Natural killer cell treated with Interleukin-12 subunit alpha and Interleukin-12 subunit beta and Interleukin-15 and Interleukin-18, amount 100 ng/mL, for 72 hours (primary cell): Measurements from ENCODE around the gene DOCK4. TPM values are rescaled to one million over a fixed set of nuclear protein-coding genes. Genes with fewer than 3 reads are reported as not detected.

ENCODE experiments used
- ATAC-seq, 2 donors: fragments of 150-1000 bp; cut with Tn5 transposase in 1 of 2; sonication (Bioruptor Pico), chemical (Tn5 transposase) in 1 of 2; 2 replicates each; pipeline ENCODE4 v1.10.0; 2021
- DNase-seq: peaks from one replicate; pipeline ENCODE4 v3.0.0; 2022; ENCODE audit warnings: low spot score
- H3K27ac Mint-ChIP-seq, 2 donors: 1 replicate in 1 of 2; 2 replicates in 1 of 2; pipeline ENCODE4 v1.8.0; 2022; ENCODE audit warnings: mixed read lengths in 2 of 2, mild to moderate bottlenecking in 1 of 2, moderate library complexity in 1 of 2
- H3K27me3 Mint-ChIP-seq, 2 donors: 1 replicate in 1 of 2; 2 replicates in 1 of 2; pipeline ENCODE4 v1.8.0; 2022; ENCODE audit warnings: mixed read lengths in 2 of 2
- H3K36me3 Mint-ChIP-seq: one replicate; pipeline ENCODE4 v1.8.0; 2022; ENCODE audit warnings: mixed read lengths
- H3K4me1 Mint-ChIP-seq, 2 donors: 1 replicate in 1 of 2; 2 replicates in 1 of 2; pipeline ENCODE4 v1.8.0; 2022; ENCODE audit warnings: low read depth in 2 of 2, mixed read lengths in 2 of 2, mild to moderate bottlenecking in 1 of 2
- H3K4me3 Mint-ChIP-seq: one replicate; pipeline ENCODE4 v1.8.0; 2022; ENCODE audit warnings: mixed read lengths
- H3K9me3 Mint-ChIP-seq: 2 replicates; pipeline ENCODE4 v1.8.0; 2022; ENCODE audit warnings: mixed read lengths
- total RNA-seq, 2 donors: library from RNA; stranded (reverse); gene quantifications; one replicate each; pipeline ENCODE4 v1.2.3, GENCODE V29; 2022

Gene DOCK4
- total RNA-seq, 2 donors from 2014 or later = 1.8 to 3.3 TPM

GRCh38 chr7:111772716-111773115, 433.5 kb downstream of the DOCK4 start:
- no peaks in the 10 kb centered on the region for H3K27me3 Mint-ChIP-seq
- no peak overlapping the region for H3K27ac Mint-ChIP-seq
- no peaks in the 10 kb centered on the region for H3K4me1 Mint-ChIP-seq
- no peak for ATAC-seq
- no peak overlapping the region for H3K4me3 Mint-ChIP-seq
- no peak for DNase-seq
- H3K9me3 Mint-ChIP-seq = peaks cover 7% of the 10 kb centered on the region
- no peaks in the 10 kb centered on the region for H3K36me3 Mint-ChIP-seq

- Mint-ChIP-seq H3K27ac (no peak overlapping the region), H3K27me3 (no peaks in the 10 kb centered on the region), H3K4me3 (no peak overlapping the region), H3K4me1 (no peaks in the 10 kb centered on the region), H3K36me3 (no peaks in the 10 kb centered on the region), H3K9me3 (peaks cover 7% of the 10 kb centered on the region)
- ATAC-seq (no peak), DNase-seq (no peak)
Measured at GRCh38 chr7:111771638-111772037, 434.6 kb downstream of the DOCK4 start.

GRCh38 chr7:111770116-111770515, 436.1 kb downstream of the DOCK4 start:
- DNase-seq = no peak
- Mint-ChIP-seq H3K27ac (no peak overlapping the region), H3K4me3 (no peak overlapping the region)

GRCh38 chr7:111765751-111766643, 440.2 kb downstream of the DOCK4 start:
- no peaks in the 10 kb centered on the region for H3K9me3 Mint-ChIP-seq
- H3K27ac Mint-ChIP-seq = no peak overlapping the region
- H3K4me1 Mint-ChIP-seq = no peaks in the 10 kb centered on the region
- H3K4me3 Mint-ChIP-seq = no peak overlapping the region
- H3K36me3 Mint-ChIP-seq = no peaks in the 10 kb centered on the region
- no peak for DNase-seq
- H3K27me3 Mint-ChIP-seq = no peaks in the 10 kb centered on the region
- ATAC-seq = no peak

More at GRCh38 chr7:111770116-111770515, 436.1 kb downstream of the DOCK4 start:
- no peak for ATAC-seq
- peaks cover 7% of the 10 kb centered on the region for H3K9me3 Mint-ChIP-seq
- no peaks in the 10 kb centered on the region for H3K4me1 Mint-ChIP-seq
- H3K27me3 Mint-ChIP-seq = no peaks in the 10 kb centered on the region
- no peaks in the 10 kb centered on the region for H3K36me3 Mint-ChIP-seq

- H3K27me3 Mint-ChIP-seq = no peaks in the 10 kb centered on the region
- H3K4me1 Mint-ChIP-seq = no peaks in the 10 kb centered on the region
- ATAC-seq (no peak), DNase-seq (no peak)
- no peak overlapping the region for H3K4me3 Mint-ChIP-seq
- no peak overlapping the region for H3K27ac Mint-ChIP-seq
- no peaks in the 10 kb centered on the region for H3K36me3 Mint-ChIP-seq
- no peaks in the 10 kb centered on the region for H3K9me3 Mint-ChIP-seq
Measured at GRCh38 chr7:111763221-111763801, 442.9 kb downstream of the DOCK4 start.

- Mint-ChIP-seq H3K4me3 (no peak overlapping the region), H3K27ac (no peak overlapping the region), H3K27me3 (no peaks in the 10 kb centered on the region), H3K9me3 (no peaks in the 10 kb centered on the region), H3K36me3 (no peaks in the 10 kb centered on the region), H3K4me1 (no peaks in the 10 kb centered on the region)
- DNase-seq (no peak), ATAC-seq (no peak)
Measured at GRCh38 chr7:111762799-111763198, 443.4 kb downstream of the DOCK4 start.

GRCh38 chr7:111762211-111762610, 444.0 kb downstream of the DOCK4 start:
- no peak for DNase-seq
- Mint-ChIP-seq H3K4me1 (no peaks in the 10 kb centered on the region), H3K4me3 (no peak overlapping the region), H3K27ac (no peak overlapping the region), H3K9me3 (no peaks in the 10 kb centered on the region), H3K36me3 (no peaks in the 10 kb centered on the region), H3K27me3 (no peaks in the 10 kb centered on the region)
- ATAC-seq = no peak

- no peaks in the 10 kb centered on the region for H3K36me3 Mint-ChIP-seq
- peaks cover 5 to 7% of the 10 kb centered on the region in 2 donors for H3K27me3 Mint-ChIP-seq
- no peaks in the 10 kb centered on the region for H3K4me1 Mint-ChIP-seq
- H3K4me3 Mint-ChIP-seq = no peak overlapping the region
- H3K27ac Mint-ChIP-seq = no peak overlapping the region
- no peak for DNase-seq
- no peak for ATAC-seq
- no peaks in the 10 kb centered on the region for H3K9me3 Mint-ChIP-seq
Measured at GRCh38 chr7:111760043-111760442, 446.2 kb downstream of the DOCK4 start.

- H3K36me3 Mint-ChIP-seq = no peaks in the 10 kb centered on the region
- H3K4me1 Mint-ChIP-seq = no peaks in the 10 kb centered on the region
- no peak overlapping the region for H3K4me3 Mint-ChIP-seq
- H3K27ac Mint-ChIP-seq = no peak overlapping the region
- ATAC-seq (no peak), DNase-seq (no peak)
- H3K27me3 Mint-ChIP-seq = peaks cover 5 to 7% of the 10 kb centered on the region in 2 donors
- H3K9me3 Mint-ChIP-seq = no peaks in the 10 kb centered on the region
Measured at GRCh38 chr7:111758332-111758731, 447.9 kb downstream of the DOCK4 start.

GRCh38 chr7:111756687-111757178, 449.5 kb downstream of the DOCK4 start:
- Mint-ChIP-seq H3K9me3 (no peaks in the 10 kb centered on the region), H3K27ac (no peak overlapping the region), H3K27me3 (peaks cover 5 to 7% of the 10 kb centered on the region in 2 donors), H3K36me3 (no peaks in the 10 kb centered on the region), H3K4me3 (no peak overlapping the region), H3K4me1 (no peaks in the 10 kb centered on the region)
- ATAC-seq (no peak), DNase-seq (no peak)

GRCh38 chr7:111755383-111755782, 450.8 kb downstream of the DOCK4 start:
- Mint-ChIP-seq H3K4me1 (no peaks in the 10 kb centered on the region), H3K4me3 (no peak overlapping the region), H3K9me3 (no peaks in the 10 kb centered on the region), H3K27ac (no peak overlapping the region), H3K36me3 (no peaks in the 10 kb centered on the region), H3K27me3 (peaks cover 5 to 7% of the 10 kb centered on the region in 2 donors)
- ATAC-seq = no peak
- DNase-seq = no peak

- no peak for ATAC-seq
- Mint-ChIP-seq H3K27ac (no peak overlapping the region), H3K4me1 (no peaks in the 10 kb centered on the region), H3K4me3 (no peak overlapping the region), H3K36me3 (no peaks in the 10 kb centered on the region), H3K9me3 (no peaks in the 10 kb centered on the region), H3K27me3 (peaks cover 6 to 10% of the 10 kb centered on the region in 2 donors)
- no peak for DNase-seq
Measured at GRCh38 chr7:111753968-111754367, 452.2 kb downstream of the DOCK4 start.

GRCh38 chr7:111752022-111752582, 454.1 kb downstream of the DOCK4 start:
- no peak for DNase-seq
- Mint-ChIP-seq H3K36me3 (no peaks in the 10 kb centered on the region), H3K27me3 (peaks cover 10 to 18% of the 10 kb centered on the region in 2 donors), H3K4me1 (no peaks in the 10 kb centered on the region), H3K27ac (no peak overlapping the region), H3K4me3 (no peak overlapping the region), H3K9me3 (no peaks in the 10 kb centered on the region)
- ATAC-seq = peak in 1 of 2 donors; percentile 56

GRCh38 chr7:111750878-111751277, 455.3 kb downstream of the DOCK4 start:
- Mint-ChIP-seq H3K27me3 (peaks cover 5 to 11% of the 10 kb centered on the region in 2 donors), H3K36me3 (no peaks in the 10 kb centered on the region), H3K27ac (no peak overlapping the region), H3K4me3 (no peak overlapping the region), H3K4me1 (no peaks in the 10 kb centered on the region), H3K9me3 (no peaks in the 10 kb centered on the region)
- ATAC-seq (no peak), DNase-seq (no peak)
